ENCODE results near the gene GSTO2.

GSTO2 gene

GRCh38 chr10:104331208-104331838 lies 62.3 kb downstream of the GSTO2 start:
- intact Hi-C loops (cut with DNase I), result no loop called here
- DNase-seq, result peak in 5 of 42 donors; percentile 5 to 41 (median 29)

GRCh38 chr10:104332243-104333031 lies 63.5 kb downstream of the GSTO2 start:
- intact Hi-C loops (cut with DNase I), result no loop called here
- DNase-seq, result peak in 5 of 42 donors; percentile 1 to 26 (median 3)

DNA sequence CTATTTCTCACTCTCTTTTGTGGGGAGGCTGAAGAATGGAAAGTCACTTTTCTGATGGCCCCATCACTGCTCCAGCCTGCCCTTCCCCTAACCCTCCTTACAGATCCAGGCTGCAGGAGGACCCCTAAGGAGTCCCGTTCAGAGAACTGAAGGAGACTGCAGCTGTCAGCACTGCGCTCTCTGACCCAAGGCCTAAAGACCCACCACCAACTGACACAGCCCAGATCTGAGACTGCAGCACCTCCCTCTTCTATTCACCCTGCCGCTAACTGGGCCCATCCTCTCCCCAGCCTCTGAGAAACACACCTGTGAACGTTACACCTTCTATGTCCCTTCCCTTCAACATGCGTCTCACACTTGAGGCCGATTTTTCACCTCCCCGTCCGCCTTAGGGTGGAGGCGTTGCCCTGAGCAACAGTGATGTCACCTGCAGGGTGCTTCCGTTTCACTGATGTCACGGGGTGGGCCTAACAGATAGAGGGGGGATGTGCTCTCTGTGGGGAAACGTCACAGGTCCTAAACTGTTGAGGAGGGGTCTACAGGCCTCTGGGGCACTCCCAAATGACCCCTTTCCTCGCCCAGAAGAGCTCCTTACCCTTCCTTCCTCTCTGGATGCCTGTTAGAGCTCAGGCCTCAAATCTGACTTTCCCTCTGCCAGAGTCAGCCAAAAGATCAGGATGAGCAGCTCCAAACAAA lies 64.2 kb downstream of the GSTO2 start:
- DNase-seq, result peak in 6 of 42 donors; percentile 1 to 19 (median 10)
- intact Hi-C loops (cut with DNase I), result no loop called here

GRCh38 chr10:104333728-104334373 lies 64.9 kb downstream of the GSTO2 start:
- DNase-seq, result peak in 7 of 42 donors; percentile 1 to 40 (median 7)
- intact Hi-C loops (cut with DNase I), result no loop called here

- intact Hi-C loops (cut with DNase I), result no loop called here
- peak in 2 of 42 donors; percentile 1 to 25 for DNase-seq
Measured at GRCh38 chr10:104334561-104334960, 65.6 kb downstream of the GSTO2 start.

DNA sequence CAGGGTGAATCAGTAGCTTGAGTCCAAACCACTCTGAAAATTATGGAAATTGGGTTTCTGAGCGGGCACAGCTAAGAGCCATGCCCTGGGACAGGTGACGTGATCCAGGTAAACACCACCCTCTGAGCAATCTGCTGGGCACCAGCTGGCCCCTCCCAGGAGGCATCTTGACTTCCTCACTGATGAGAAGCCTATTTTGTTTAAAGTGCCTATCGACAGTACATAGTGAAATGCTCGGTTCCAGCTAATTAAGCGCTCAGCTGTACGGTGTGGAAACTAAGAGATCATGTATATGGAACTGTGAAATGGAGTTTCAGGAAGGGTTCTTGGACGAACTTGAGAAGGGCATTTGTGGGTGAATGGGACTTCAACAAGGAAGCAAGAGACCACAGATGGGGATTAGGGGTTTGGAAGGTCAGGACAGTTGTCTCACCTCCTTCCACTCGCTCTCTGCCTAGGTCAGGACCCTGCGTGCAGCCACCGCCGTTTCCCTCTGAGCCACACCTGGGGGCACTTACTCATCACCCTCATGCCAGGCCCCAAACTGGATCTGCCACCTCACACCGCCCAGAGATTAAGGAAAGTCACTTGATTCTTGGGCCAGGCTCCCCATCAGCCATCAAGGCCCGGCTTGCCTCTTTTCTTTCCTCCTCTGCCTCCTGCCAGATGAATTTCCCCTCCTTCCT lies 66.1 kb downstream of the GSTO2 start:
- DNase-seq, result peak in 7 of 42 donors; percentile 4 to 34 (median 7)
- intact Hi-C loops (cut with DNase I), result no loop called here

DNA sequence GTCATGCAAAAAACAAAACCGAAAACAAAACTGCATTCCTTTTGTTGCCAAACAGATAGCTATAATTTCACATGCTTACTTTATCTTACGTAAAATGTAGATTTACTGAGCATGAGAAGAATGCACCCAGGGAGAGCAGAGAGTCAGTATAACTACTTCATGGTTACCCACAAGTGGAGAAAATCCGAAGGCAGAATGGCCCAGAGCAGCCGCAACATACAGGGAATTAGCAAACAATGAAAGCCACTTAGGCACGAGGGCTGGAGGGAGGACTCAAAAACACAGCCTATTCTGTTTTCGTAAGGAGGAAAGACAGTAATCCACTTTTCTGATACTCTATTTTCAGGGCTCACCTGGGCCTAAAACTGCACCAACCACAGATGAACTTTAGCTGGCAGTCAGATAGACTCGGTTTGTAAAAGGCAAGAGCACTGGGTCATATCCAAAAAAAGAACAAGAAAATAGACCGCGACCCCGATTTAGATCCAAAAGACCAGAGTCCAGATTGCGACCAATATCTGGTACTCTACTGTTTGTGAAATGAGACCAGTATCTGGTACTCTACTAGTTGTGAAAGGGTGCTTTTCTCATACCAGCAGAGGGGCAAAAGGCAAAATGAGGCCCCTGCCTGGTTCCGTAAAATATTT lies 68.0 kb downstream of the GSTO2 start:
- intact Hi-C loops (cut with DNase I), result no loop called here
- DNase-seq, result peak in 7 of 42 donors; percentile 6 to 43 (median 25)

- peak in 9 of 42 donors; percentile 29 to 64 (median 39) for DNase-seq
- intact Hi-C loops (cut with DNase I), result no loop called here
Measured at GRCh38 chr10:104337521-104337984, 68.6 kb downstream of the GSTO2 start.

- peak in 39 of 42 donors; percentile 34 to 78 (median 59) for DNase-seq
- intact Hi-C loops (cut with DNase I), result no loop called here
Measured at GRCh38 chr10:104337985-104338735, 69.2 kb downstream of the GSTO2 start, which contains the start of gene ITPRIP. Gene ITPRIP, minus strand, starts transcription at chr10:104338465. Its CDS starts 22,414 bp downstream, at chr10:104316051.

GRCh38 chr10:104339469-104340110 lies 70.6 kb downstream of the GSTO2 start:
- intact Hi-C loops (cut with DNase I), result no loop called here

DNA sequence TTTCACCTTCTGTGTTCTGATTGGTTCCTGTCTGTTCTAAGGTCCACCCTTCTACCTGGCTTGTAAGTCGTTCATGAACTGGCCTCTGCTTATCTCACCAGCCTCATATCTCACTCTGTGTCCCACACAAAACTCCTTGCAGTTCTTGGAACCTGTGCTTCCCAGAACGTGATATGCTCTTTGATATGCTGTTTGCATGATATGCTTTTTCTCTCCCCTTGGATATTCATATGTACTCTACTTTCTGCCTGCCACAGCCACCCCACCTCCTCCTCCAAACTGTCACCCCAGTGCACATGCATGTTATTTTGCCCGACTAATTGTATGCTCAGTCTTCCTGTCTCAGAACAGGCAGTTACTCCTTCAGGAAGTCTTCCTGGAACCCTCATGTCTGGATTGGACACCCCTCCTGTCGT lies 71.1 kb downstream of the GSTO2 start:
- DNase-seq, result peak in 3 of 42 donors; percentile 3 to 30 (median 25)
- intact Hi-C loops (cut with DNase I), result no loop called here

More at GRCh38 chr10:104339469-104340110, 70.6 kb downstream of the GSTO2 start:
- DNase-seq, result peak in 4 of 42 donors; percentile 41 to 58 (median 50)

DNA sequence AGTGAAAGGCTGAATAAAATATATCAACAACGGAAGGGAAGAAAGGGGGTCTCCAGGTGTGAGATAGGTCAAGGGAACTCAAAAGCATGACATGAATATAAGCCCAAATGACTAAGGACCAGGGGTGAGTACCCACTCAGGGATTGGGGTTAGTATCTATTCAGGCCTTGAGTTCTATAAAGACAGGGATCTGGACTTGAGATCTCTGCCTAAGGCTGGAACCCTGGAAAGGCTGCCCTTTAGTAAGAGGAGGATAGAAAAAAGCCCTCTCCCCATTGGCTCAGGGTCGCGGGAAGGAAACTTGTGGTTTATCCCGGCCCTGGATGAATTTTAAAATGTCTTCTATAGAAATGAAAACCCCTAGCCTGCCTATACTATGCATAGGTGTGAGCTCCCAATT lies 71.7 kb downstream of the GSTO2 start:
- peak in 1 of 42 donors; percentile 34 for DNase-seq
- intact Hi-C loops (cut with DNase I), result no loop called here

GRCh38 chr10:104342941-104343411 lies 74.0 kb downstream of the GSTO2 start:
- intact Hi-C loops (cut with DNase I), result no loop called here
- no peak for DNase-seq

DNA sequence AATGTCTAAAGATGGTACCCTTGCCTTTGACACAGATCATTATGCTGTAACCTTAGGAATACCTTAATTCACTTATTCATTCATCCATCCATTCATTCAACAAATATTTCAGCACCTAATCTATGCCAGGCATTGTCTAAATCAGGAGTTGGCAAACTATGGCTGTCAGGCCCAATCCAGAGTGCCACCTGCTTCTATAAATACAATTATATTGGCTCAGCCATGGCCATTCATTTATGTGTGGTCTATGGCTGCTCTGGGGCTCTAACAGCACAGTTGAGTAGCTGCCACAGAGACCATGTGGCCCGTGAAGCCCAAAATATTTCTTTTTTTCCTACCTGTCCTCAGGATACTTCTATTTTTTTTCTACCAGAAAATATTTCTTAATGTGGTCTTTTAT lies 75.2 kb downstream of the GSTO2 start:
- intact Hi-C loops (cut with DNase I), result no loop called here

GRCh38 chr10:104345515-104345914 lies 76.5 kb downstream of the GSTO2 start:
- intact Hi-C loops (cut with DNase I), result no loop called here
- DNase-seq, result no peak

More for the DNA sequence above, 75.2 kb downstream of the GSTO2 start:
- DNase-seq, result no peak

DNA sequence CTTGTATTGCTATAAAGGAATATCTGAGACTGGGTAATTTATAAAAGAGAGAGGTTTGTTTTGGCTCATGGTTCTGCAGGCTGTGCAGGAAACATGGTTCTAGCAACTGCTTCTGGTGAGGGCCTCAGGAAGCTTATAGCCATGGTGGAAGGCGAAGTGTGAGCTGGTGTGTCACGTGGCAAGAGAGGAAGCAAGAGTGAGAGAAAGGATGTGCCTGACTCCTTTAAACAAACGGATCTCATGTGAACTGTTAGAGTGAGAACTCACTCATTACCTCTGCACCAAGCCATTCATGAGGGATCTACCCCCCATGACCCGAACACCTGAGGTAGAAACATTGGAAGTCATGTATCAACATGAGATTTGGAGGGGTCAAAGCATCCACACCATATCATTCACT lies 77.0 kb downstream of the GSTO2 start:
- no peak for DNase-seq
- intact Hi-C loops (cut with DNase I), result no loop called here

All from head of caudate nucleus (tissue), 42 donors.